HT1080 (cell line): ENCODE data around the gene TMEM164. TPM values are rescaled to one million over a fixed set of nuclear protein-coding genes. Genes with fewer than 3 reads are reported as not detected.
"Not testable (repeated sequence)": the region's sequence is repeated elsewhere in the genome, so short reads cannot be mapped to it uniquely, and the experiment has no call there.

ENCODE experiments used
- DNase-seq: peaks from one replicate; pipeline ENCODE4 v3.0.0-alpha.2; 2015; ENCODE audit warnings: low read depth
- total RNA-seq: library from RNA; depleted of rRNA; stranded (reverse); fragments of >200 nt; shearing (Covaris generic); gene quantifications from 2 replicates; pipeline ENCODE4 v1.2.3, GENCODE V29; 2014

The TMEM164 gene
- total RNA-seq, 1 experiment from 2014 or later = 26.7 TPM

GRCh38 chrX:110125446-110126162, 122.7 kb downstream of the TMEM164 start:
- no peak for DNase-seq

- no peak for DNase-seq
These were observed 128.1 kb downstream of the TMEM164 start for GRCh38 chrX:110131031-110131430.

- DNase-seq = no peak
These were observed 129.7 kb downstream of the TMEM164 start for GRCh38 chrX:110132450-110133114.

- DNase-seq = no peak
These were observed 130.9 kb downstream of the TMEM164 start for GRCh38 chrX:110133735-110134370.

GRCh38 chrX:110135618-110136017, 132.7 kb downstream of the TMEM164 start:
- DNase-seq = no peak

GRCh38 chrX:110136136-110136535, 133.2 kb downstream of the TMEM164 start:
- no peak for DNase-seq

GRCh38 chrX:110138557-110138956, 135.6 kb downstream of the TMEM164 start:
- DNase-seq = no peak

- no peak for DNase-seq
These were observed 136.3 kb downstream of the TMEM164 start for GRCh38 chrX:110139172-110139571.

GRCh38 chrX:110142096-110142495, 139.2 kb downstream of the TMEM164 start:
- DNase-seq = no peak

GRCh38 chrX:110143454-110144210, 140.7 kb downstream of the TMEM164 start:
- DNase-seq = no peak

GRCh38 chrX:110145311-110145710, 142.4 kb downstream of the TMEM164 start:
- no peak for DNase-seq

- peak; percentile 13 for DNase-seq
These were observed 142.9 kb downstream of the TMEM164 start for GRCh38 chrX:110145854-110146253.

- DNase-seq = peak; percentile 29
These were observed 143.6 kb downstream of the TMEM164 start for GRCh38 chrX:110146521-110146920.

GRCh38 chrX:110153244-110153643, 150.3 kb downstream of the TMEM164 start:
- no peak for DNase-seq

GRCh38 chrX:110153896-110154295, 151.0 kb downstream of the TMEM164 start:
- no peak for DNase-seq

GRCh38 chrX:110154328-110154727, 151.4 kb downstream of the TMEM164 start:
- DNase-seq = not testable (repeated sequence)

- no peak for DNase-seq
These were observed 152.8 kb downstream of the TMEM164 start for GRCh38 chrX:110155759-110156158.

GRCh38 chrX:110156167-110156754, 153.3 kb downstream of the TMEM164 start:
- no peak for DNase-seq

- no peak for DNase-seq
These were observed 154.5 kb downstream of the TMEM164 start for GRCh38 chrX:110157444-110157843.

- no peak for DNase-seq
These were observed 156.3 kb downstream of the TMEM164 start for GRCh38 chrX:110159235-110159634.

GRCh38 chrX:110159865-110160264, 157.0 kb downstream of the TMEM164 start:
- DNase-seq = no peak
